Lower lobe of right lung (tissue), 2 donors: ENCODE results near the gene ANAPC15. TPM values are rescaled to one million over a fixed set of nuclear protein-coding genes. Genes with fewer than 3 reads are reported as not detected.

ENCODE experiments used
- ATAC-seq, 2 donors: fragments of 200-7000 bp; cut with Tn5 transposase; one replicate each; pipeline ENCODE4 v1.9.1; 2020 to 2022; ENCODE audit warnings: mild to moderate bottlenecking in 2 of 2, moderate library complexity in 2 of 2
- DNase-seq: peaks from one replicate; pipeline ENCODE4 v3.0.0-alpha.2; 2020
- H3K27ac ChIP-seq: fragments of 200-600 bp; one replicate; pipeline ENCODE4 v1.8.0; 2022
- H3K27me3 ChIP-seq: fragments of 200-600 bp; one replicate; pipeline ENCODE4 v1.8.0; 2022; ENCODE audit warnings: low read depth
- H3K36me3 ChIP-seq: fragments of 200-600 bp; one replicate; pipeline ENCODE4 v1.8.0; 2022; ENCODE audit warnings: mild to moderate bottlenecking
- H3K4me1 ChIP-seq: fragments of 200-600 bp; one replicate; pipeline ENCODE4 v1.8.0; 2022
- H3K4me3 ChIP-seq: fragments of 200-600 bp; one replicate; pipeline ENCODE4 v1.8.0; 2022; ENCODE audit warnings: mild to moderate bottlenecking
- H3K9me3 ChIP-seq: fragments of 200-600 bp; one replicate; pipeline ENCODE4 v1.8.0; 2022
- intact Hi-C: fragments of 100-400 bp; cut with DNase I; formaldehyde crosslinking; loops from one replicate; pipeline ENCODE4 v1.11.0; 2022
- total RNA-seq: library from RNA; stranded (reverse); fragmentation: NEBNext Ultra II Directional; extraction: Animal tissue kit (Norgen Biotek cat#: 25700); gene quantifications from one replicate; pipeline ENCODE4 v1.2.1, GENCODE V29; 2021
- TF ChIP-seq, protein P1 (sequence below): fragments of 200-600 bp; IDR thresholded peaks from one replicate; pipeline ENCODE4 v1.8.0; 2022; ENCODE audit warnings: antibody characterized with exemption, mild to moderate bottlenecking
- donor health status: DM: no; HTN: yes; CAD: no; lungs with severe emphysema.

Gene ANAPC15
- total RNA-seq, 1 donor from 2014 or later, result 22.7 TPM

DNA sequence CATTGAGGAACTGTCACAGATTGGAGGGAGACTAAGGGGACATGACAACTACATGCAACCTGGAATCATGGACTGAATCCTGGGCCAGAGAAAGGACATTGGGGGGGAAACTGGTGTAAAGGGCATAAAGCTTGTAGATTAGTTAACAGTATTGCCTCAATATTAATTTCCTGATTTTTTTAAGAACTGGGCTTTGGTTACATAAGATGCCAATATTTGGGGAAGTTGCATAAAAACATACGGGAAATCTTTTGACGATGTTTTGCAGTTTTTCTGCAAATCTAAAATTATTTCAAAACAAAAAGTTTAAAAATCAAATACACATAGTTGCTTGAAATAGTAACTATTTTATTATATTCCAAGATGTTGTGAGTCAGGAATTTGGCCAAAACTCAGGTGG, 20.2 kb upstream of the ANAPC15 start:
- intact Hi-C loops, result no loop called here
- Histone ChIP-seq H3K4me1 (no peaks in the 10 kb centered on the region), H3K4me3 (no peak overlapping the region), H3K9me3 (no peaks in the 10 kb centered on the region), H3K27me3 (no peaks in the 10 kb centered on the region), H3K27ac (peak overlapping the region; percentile 13), H3K36me3 (no peaks in the 10 kb centered on the region)
- no peak for DNase-seq
- TF ChIP-seq, protein P1, sequence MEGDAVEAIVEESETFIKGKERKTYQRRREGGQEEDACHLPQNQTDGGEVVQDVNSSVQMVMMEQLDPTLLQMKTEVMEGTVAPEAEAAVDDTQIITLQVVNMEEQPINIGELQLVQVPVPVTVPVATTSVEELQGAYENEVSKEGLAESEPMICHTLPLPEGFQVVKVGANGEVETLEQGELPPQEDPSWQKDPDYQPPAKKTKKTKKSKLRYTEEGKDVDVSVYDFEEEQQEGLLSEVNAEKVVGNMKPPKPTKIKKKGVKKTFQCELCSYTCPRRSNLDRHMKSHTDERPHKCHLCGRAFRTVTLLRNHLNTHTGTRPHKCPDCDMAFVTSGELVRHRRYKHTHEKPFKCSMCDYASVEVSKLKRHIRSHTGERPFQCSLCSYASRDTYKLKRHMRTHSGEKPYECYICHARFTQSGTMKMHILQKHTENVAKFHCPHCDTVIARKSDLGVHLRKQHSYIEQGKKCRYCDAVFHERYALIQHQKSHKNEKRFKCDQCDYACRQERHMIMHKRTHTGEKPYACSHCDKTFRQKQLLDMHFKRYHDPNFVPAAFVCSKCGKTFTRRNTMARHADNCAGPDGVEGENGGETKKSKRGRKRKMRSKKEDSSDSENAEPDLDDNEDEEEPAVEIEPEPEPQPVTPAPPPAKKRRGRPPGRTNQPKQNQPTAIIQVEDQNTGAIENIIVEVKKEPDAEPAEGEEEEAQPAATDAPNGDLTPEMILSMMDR, result no peak
- ATAC-seq, result peak in 1 of 2 donors; percentile 39

DNA sequence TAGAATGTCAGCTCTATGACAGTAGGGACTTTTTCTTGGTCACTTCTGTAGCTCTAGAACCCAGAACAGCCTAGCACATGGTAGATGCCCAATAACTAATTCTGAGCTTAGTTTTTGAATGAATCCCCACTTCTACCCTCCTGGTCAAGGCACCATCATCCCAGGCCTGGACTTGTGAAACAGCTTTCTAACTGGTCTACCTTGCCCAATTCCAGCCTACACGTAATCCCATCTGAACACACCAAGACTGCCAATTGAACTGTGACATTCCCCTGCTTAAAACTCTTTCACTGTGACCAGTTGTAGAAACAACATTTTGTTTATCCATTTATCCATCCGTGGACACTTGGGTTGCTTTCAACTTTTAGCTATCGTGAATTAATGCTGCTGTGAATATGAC, 16.9 kb upstream of the ANAPC15 start:
- H3K27ac ChIP-seq, result no peak overlapping the region
- H3K4me1 ChIP-seq, result no peaks in the 10 kb centered on the region
- intact Hi-C loops, result no loop called here
- H3K36me3 ChIP-seq, result no peaks in the 10 kb centered on the region
- no peaks in the 10 kb centered on the region for H3K9me3 ChIP-seq
- ATAC-seq (no peak), DNase-seq (no peak)
- H3K4me3 ChIP-seq, result no peak overlapping the region
- H3K27me3 ChIP-seq, result no peaks in the 10 kb centered on the region
- TF ChIP-seq, protein P1, result no peak

DNA sequence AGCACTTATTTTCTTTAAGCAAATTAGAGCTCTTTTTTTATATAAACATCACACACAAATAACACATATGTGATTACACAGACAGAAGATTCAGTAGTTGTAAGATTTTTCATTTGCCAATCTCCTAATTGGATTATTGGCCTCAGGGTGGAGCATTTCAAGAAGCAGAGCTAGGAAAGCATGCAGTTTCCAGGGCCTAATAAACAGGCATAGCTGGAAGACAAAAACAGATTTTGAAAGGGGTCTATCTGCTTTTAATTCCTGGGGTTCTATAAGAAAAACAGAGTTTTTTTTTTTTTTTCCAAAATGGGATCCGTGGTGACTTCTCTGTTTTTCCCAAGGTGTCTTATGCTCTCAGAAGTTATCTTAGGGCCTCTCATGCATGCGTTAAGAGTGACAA, 15.4 kb upstream of the ANAPC15 start:
- no peak overlapping the region for H3K4me3 ChIP-seq
- TF ChIP-seq, protein P1, result no peak
- no peak overlapping the region for H3K27ac ChIP-seq
- no peaks in the 10 kb centered on the region for H3K27me3 ChIP-seq
- DNase-seq (no peak), ATAC-seq (no peak)
- no peaks in the 10 kb centered on the region for H3K36me3 ChIP-seq
- H3K4me1 ChIP-seq, result no peaks in the 10 kb centered on the region
- intact Hi-C loops, result no loop called here
- H3K9me3 ChIP-seq, result no peaks in the 10 kb centered on the region

DNA sequence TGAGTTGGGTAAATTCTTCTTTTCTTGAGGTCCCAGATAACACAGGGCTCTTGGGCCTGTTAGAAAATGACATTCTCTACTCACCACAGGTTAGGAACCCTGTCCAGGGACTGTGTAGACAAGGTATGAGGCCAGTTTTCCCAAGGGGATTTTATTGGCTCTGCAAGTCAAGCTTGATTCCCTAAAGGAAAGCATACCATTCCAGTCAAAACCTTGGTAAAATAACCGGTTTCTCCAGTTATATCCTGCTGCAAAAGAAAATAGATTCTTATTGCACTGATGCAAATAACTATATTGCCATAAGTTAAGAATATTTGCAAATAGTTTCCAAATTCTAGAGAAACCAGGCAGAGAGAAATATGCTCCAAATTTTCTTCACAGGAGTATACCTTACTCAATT, 13.5 kb upstream of the ANAPC15 start:
- Histone ChIP-seq H3K27ac (no peak overlapping the region), H3K9me3 (no peaks in the 10 kb centered on the region), H3K36me3 (no peaks in the 10 kb centered on the region), H3K4me1 (no peaks in the 10 kb centered on the region), H3K27me3 (no peaks in the 10 kb centered on the region), H3K4me3 (no peak overlapping the region)
- intact Hi-C loops, result no loop called here
- DNase-seq, result no peak
- no peak for ATAC-seq
- TF ChIP-seq, protein P1, result no peak

DNA sequence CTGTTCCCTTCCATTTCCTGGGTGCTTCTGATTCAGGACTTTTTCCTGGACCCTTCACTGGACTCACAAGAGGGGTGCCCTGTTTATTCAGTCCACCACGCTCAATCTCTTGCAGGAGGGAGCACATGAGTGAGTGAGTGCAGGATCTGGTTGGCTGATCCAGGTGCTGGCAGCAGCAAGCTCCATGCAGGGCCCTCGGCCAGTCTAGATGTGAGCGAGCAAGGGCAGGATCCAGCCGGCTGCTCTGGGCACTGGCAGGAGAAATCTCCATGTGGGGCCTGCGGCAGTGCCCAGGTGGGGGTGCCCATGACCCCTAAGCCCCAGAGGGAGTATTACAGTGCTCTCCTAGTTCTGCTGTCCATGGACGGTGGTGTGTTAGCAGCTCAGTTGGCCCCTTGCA, 11.6 kb upstream of the ANAPC15 start:
- DNase-seq, result no peak
- no peak overlapping the region for H3K4me3 ChIP-seq
- TF ChIP-seq, protein P1, result no peak
- H3K27me3 ChIP-seq, result no peaks in the 10 kb centered on the region
- peak in 1 of 2 donors; percentile 29 for ATAC-seq
- H3K4me1 ChIP-seq, result no peaks in the 10 kb centered on the region
- no peak overlapping the region for H3K27ac ChIP-seq
- no peaks in the 10 kb centered on the region for H3K36me3 ChIP-seq
- no peaks in the 10 kb centered on the region for H3K9me3 ChIP-seq
- intact Hi-C loops, result no loop called here

DNA sequence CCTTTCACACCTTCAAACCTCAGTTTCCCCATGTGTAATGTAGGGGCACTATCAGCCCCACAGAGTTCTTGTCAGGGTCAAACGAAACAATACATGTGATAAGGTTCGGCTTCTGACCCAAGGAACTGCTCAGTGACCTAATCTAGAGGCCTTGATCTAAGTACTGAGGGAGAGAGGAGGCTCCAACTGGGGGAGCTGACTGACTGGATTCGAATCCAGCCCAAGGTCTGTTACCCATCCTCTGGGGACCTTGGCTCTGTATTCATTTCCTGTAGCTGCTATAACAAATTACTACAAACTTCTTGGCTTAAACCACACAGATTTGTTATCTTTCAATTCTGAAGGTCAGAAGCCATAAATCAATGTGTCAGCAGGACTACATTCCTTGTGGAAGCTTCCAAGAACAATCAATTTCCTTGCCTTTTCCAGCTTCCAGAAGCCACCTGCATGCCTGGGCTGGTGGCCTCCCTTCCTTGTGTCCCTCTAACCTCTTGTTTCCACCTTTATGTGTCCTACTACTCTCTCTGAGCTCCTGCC, 10.7 kb upstream of the ANAPC15 start:
- H3K36me3 ChIP-seq, result no peaks in the 10 kb centered on the region
- no peaks in the 10 kb centered on the region for H3K4me1 ChIP-seq
- no peaks in the 10 kb centered on the region for H3K9me3 ChIP-seq
- DNase-seq (no peak), ATAC-seq (no peak)
- no peak overlapping the region for H3K27ac ChIP-seq
- TF ChIP-seq, protein P1, result no peak
- intact Hi-C loops, result no loop called here
- no peak overlapping the region for H3K4me3 ChIP-seq
- no peaks in the 10 kb centered on the region for H3K27me3 ChIP-seq
